Measurements from ENCODE around the gene NEXMIF.
"Not testable (repeated sequence)": the region's sequence is repeated elsewhere in the genome, so short reads cannot be mapped to it uniquely, and the experiment has no call there.

The NEXMIF gene

GRCh38 chrX:74788545-74789086, 136.6 kb downstream of the NEXMIF start:
- DNase-seq: no peak

DNA sequence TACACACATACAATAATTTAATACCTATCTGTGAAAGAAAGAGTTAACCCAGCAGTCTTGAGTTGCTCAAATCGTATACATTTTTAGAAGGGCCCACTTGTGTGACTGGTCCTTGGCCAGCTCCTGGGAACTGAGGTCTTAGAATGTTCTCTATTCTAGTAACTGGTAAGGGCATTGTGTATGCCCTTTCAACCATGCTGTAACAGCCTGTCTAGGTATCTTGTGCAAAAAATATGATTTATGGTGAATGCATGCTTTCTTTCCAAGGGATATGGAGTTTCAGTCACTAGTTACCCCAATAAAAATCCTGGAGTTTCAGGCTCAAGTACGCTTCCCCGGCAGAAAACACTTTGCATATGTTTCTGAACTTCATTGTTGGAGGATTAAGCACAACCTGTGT, 140.6 kb downstream of the NEXMIF start:
- no peak for DNase-seq

DNA sequence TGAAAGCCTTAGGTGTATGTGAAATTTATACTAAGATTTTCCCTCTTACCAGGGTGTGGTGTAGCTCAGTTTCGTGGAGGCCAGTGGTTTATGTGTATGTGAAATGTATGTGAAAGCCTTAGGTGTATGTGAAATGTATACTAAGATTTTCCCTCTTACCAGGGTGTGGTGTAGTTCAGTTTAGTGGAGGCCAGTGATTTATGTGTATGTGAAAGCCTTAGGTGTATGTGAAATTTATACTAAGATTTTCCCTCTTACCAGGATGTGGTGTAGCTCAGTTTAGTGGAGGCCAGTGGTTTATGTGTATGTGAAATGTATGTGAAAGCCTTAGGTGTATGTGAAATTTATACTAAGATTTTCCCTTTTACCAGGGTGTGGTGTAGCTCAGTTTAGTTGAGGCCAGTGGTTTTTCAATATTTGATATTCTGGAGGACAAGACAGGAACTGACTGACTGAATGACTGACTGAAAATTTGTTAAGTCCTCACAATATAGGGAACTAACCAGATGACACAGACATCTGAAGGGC, 143.7 kb downstream of the NEXMIF start:
- no peak for DNase-seq

DNA sequence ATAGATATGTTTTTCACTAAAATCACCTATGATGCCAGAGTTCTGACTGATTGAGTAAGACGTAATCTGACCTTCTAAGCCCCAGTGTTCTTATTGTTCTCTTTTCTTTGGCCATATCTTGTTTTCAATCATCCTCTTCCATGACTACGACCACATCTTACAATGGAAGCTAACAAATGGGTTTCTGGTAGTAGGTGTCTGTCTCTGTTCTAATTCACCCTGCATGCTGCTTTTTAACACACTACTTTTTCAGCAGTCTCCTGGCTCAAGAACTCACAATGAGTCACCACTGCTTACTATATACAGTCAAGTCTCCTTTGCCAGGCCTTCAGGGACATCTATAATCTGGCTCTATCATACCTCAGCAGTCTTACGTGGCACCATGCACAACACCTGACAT, 146.1 kb downstream of the NEXMIF start:
- no peak for DNase-seq

- no peak for DNase-seq
Measured at GRCh38 chrX:74774988-74775387, 150.3 kb downstream of the NEXMIF start.

DNA sequence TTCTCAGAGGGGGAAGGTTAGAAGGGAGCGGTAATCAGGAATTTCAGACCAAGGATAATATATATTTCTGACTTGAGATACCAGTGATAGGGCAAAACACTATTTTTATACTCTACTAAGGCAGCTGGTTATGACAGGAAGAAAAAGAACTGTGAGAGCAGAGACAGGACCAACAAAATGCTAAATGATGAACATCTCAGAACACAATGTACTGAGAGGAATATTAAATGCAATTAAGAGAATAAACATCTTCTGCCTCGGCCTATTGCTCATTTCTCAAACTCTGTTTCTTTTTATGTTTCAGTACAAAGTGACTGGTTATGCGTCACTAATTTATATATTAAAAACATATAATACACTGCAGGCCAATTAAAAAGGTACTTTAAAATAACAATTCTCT, 188.8 kb downstream of the NEXMIF start:
- DNase-seq: no peak

- DNase-seq: no peak
Measured at GRCh38 chrX:74705269-74705668, 220.0 kb downstream of the NEXMIF start.

- DNase-seq: not testable (repeated sequence)
Measured at GRCh38 chrX:74701343-74701742, 223.9 kb downstream of the NEXMIF start.

DNA sequence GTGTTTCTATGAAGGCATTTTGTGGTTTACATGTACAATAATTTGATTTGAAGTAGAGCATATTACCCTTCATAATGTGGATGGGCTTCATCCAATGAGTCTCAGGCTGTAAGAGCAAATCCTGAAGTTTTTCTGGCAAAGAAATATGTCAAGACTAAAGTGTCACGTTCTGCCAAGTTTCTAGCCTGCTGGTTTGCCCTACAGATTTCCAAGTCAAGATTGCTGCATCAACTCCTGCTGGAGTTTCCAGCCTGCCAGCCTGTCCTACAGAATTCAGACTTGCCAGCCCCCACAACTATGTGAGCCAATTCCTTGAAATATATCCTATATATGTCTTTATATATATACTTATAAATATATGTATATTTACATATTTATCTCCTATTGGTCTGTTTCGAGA, 240.8 kb downstream of the NEXMIF start:
- DNase-seq: no peak

All from cortex of kidney (tissue), 1 donor.